GM23338 (cell line): ENCODE results near the gene TGFBR3. TPM values are rescaled to one million over a fixed set of nuclear protein-coding genes. Genes with fewer than 3 reads are reported as not detected.

Experiments
- ATAC-seq: fragments of 200-7000 bp; cut with Tn5 transposase; 3 replicates; pipeline ENCODE4 v1.9.1; 2020
- DNase-seq: peaks from one replicate; pipeline ENCODE4 v3.0.0-alpha.2; 2015; ENCODE audit warnings: low spot score
- H2AFZ ChIP-seq: fragments of 200-600 bp; sonication (generic); 2 replicates; pipeline ENCODE4 v1.8.0; 2016; ENCODE audit warnings: antibody characterized with exemption, mild to moderate bottlenecking, moderate library complexity
- H3F3A ChIP-seq: fragments of 200-600 bp; sonication (generic); replicated peaks from 2 replicates; pipeline ENCODE4 v1.8.0; 2017; ENCODE audit warnings: antibody characterized with exemption, mixed run types, low read depth
- H3K27ac ChIP-seq: fragments of 200-600 bp; sonication (generic); 2 replicates; pipeline ENCODE4 v1.6.1; 2016; ENCODE audit warnings: low read depth
- H3K27me3 ChIP-seq: fragments of 200-600 bp; sonication (generic); 2 replicates; pipeline ENCODE4 v1.8.0; 2016; ENCODE audit warnings: mild to moderate bottlenecking, mixed run types, moderate library complexity; ENCODE audit not compliant: insufficient read depth
- H3K36me3 ChIP-seq: fragments of 200-600 bp; sonication (generic); 2 replicates; pipeline ENCODE4 v1.8.0; 2016; ENCODE audit warnings: mild to moderate bottlenecking; ENCODE audit not compliant: insufficient read depth
- H3K4me1 ChIP-seq: fragments of 200-600 bp; sonication (generic); 2 replicates; pipeline ENCODE4 v1.8.0; 2016; ENCODE audit warnings: mild to moderate bottlenecking, moderate library complexity; ENCODE audit not compliant: insufficient read depth
- H3K4me2 ChIP-seq: fragments of 200-600 bp; sonication (generic); 2 replicates; pipeline ENCODE4 v1.7.1; 2017; ENCODE audit warnings: mixed run types
- H3K4me3 ChIP-seq: fragments of 200-600 bp; sonication (generic); 2 replicates; pipeline ENCODE4 v1.6.1; 2016; ENCODE audit warnings: mixed run types
- H3K79me2 ChIP-seq: fragments of 200-600 bp; sonication (generic); replicated peaks from 2 replicates; pipeline ENCODE4 v1.8.0; 2017; ENCODE audit warnings: mild to moderate bottlenecking; ENCODE audit not compliant: insufficient read depth
- H3K9me2 ChIP-seq: fragments of 200-600 bp; sonication (generic); 2 replicates; pipeline ENCODE4 v1.8.0; 2017; ENCODE audit not compliant: insufficient read depth
- H4K20me1 ChIP-seq: fragments of 200-600 bp; sonication (generic); replicated peaks from 2 replicates; pipeline ENCODE4 v1.8.0; 2017; ENCODE audit warnings: mild to moderate bottlenecking; ENCODE audit not compliant: insufficient read depth
- H3K27ac Mint-ChIP-seq: 2 replicates; pipeline ENCODE4 v1.8.0; 2020; ENCODE audit warnings: inconsistent platforms, mild to moderate bottlenecking, moderate library complexity, mixed read lengths
- H3K27me3 Mint-ChIP-seq: 3 replicates; pipeline ENCODE4 v1.8.0; 2022; ENCODE audit warnings: low read depth, mild to moderate bottlenecking, moderate library complexity, mixed read lengths, inconsistent platforms; ENCODE audit not compliant: insufficient read depth, poor library complexity
- H3K36me3 Mint-ChIP-seq: 3 replicates; pipeline ENCODE4 v1.8.0; 2021; ENCODE audit warnings: low read depth, mild to moderate bottlenecking, inconsistent platforms, moderate library complexity, mixed read lengths
- H3K4me1 Mint-ChIP-seq: 3 replicates; pipeline ENCODE4 v1.8.0; 2020; ENCODE audit warnings: mild to moderate bottlenecking, inconsistent platforms, mixed read lengths
- H3K4me3 Mint-ChIP-seq: 3 replicates; pipeline ENCODE4 v1.8.0; 2021; ENCODE audit warnings: moderate library complexity, mild to moderate bottlenecking, inconsistent platforms, mixed read lengths
- H3K9me3 Mint-ChIP-seq: 3 replicates; pipeline ENCODE4 v1.8.0; 2020; ENCODE audit warnings: moderate library complexity, mild to moderate bottlenecking, inconsistent platforms, mixed read lengths
- CREB1 ChIP-seq: fragments of 250-450 bp; sonication (Bioruptor Pico); IDR thresholded peaks from 2 replicates; pipeline ENCODE4 v1.5.0; 2020; ENCODE audit warnings: low read depth, mild to moderate bottlenecking, moderate library complexity
- CTCF ChIP-seq, 2 experiments: fragments of 200-600 bp in 1 of 2; sonication (generic) in 1 of 2; conservative IDR thresholded peaks; 2 replicates each; pipeline versions ENCODE4 v1.5.1 to v1.6.1; 2016 to 2017; ENCODE audit warnings: antibody characterized with exemption in 2 of 2, low read depth in 2 of 2, mild to moderate bottlenecking in 2 of 2, moderate library complexity in 1 of 2
- ETS1 ChIP-seq: IDR thresholded peaks from 2 replicates; pipeline ENCODE4 v1.6.1; 2016; ENCODE audit warnings: antibody characterized with exemption
- EZH2 ChIP-seq: fragments of 200-600 bp; sonication (generic); IDR thresholded peaks from one replicate; pipeline ENCODE4 v1.8.0; 2017; ENCODE audit warnings: antibody characterized with exemption, mild to moderate bottlenecking, low read depth; ENCODE audit not compliant: unreplicated experiment
- EZH2phosphoT487 ChIP-seq: fragments of 200-600 bp; sonication (generic); IDR thresholded peaks from one replicate; pipeline ENCODE4 v1.8.1; 2018; ENCODE audit warnings: antibody characterized with exemption; ENCODE audit not compliant: unreplicated experiment
- JUNB ChIP-seq: IDR thresholded peaks from one replicate; pipeline ENCODE4 v1.6.1; 2016; ENCODE audit warnings: antibody characterized with exemption; ENCODE audit not compliant: unreplicated experiment
- NANOG ChIP-seq: IDR thresholded peaks from 2 replicates; pipeline ENCODE4 v1.6.1; 2016; ENCODE audit warnings: antibody characterized with exemption, borderline replicate concordance
- POLR2AphosphoS5 ChIP-seq: IDR thresholded peaks from 2 replicates; pipeline ENCODE4 v1.6.1; 2016; ENCODE audit warnings: antibody characterized with exemption, low read depth
- REST ChIP-seq: IDR thresholded peaks from one replicate; pipeline ENCODE4 v1.6.1; 2018; ENCODE audit warnings: antibody characterized with exemption; ENCODE audit not compliant: unreplicated experiment
- STAT1 ChIP-seq: IDR thresholded peaks from one replicate; pipeline ENCODE4 v1.6.1; 2016; ENCODE audit warnings: antibody characterized with exemption; ENCODE audit not compliant: unreplicated experiment
- ZNF114 ChIP-seq: fragments of 250-450 bp; sonication (Bioruptor Pico); IDR thresholded peaks from 2 replicates; pipeline ENCODE4 v1.5.0; 2020; ENCODE audit warnings: mild to moderate bottlenecking, moderate library complexity
- ZNF462 ChIP-seq: fragments of 250-450 bp; sonication (Bioruptor Pico); IDR thresholded peaks from 2 replicates; pipeline ENCODE4 v1.5.0; 2020; ENCODE audit warnings: mild to moderate bottlenecking, moderate library complexity
- polyA plus RNA-seq: library from polyadenylated mRNA; unstranded; fragments of >200 nt; fragmentation: Nextera tagmentation; extraction: Ambion mirVana; gene quantifications from 2 replicates; pipeline ENCODE4 v1.2.1, GENCODE V29; 2016
- total RNA-seq: library from RNA; depleted of rRNA; stranded (reverse); fragments of >200 nt; shearing (Covaris generic); gene quantifications from 2 replicates; pipeline ENCODE4 v1.2.3, GENCODE V29; 2014

TGFBR3 gene
- total and polyA plus RNA-seq, 2 experiments from 2014 or later: 1.7 to 2.9 TPM

GRCh38 chr1:91682882-91683597 lies 202.9 kb downstream of the TGFBR3 start:
- no peaks in the 10 kb centered on the region for H4K20me1 ChIP-seq
- H3K27ac ChIP-seq: no peak overlapping the region
- Mint-ChIP-seq H3K9me3 (0 out of 3 replicates have a peak, but pooled peaks cover under 1% of the 10 kb centered on the region), H3K4me3 (no peak overlapping the region), H3K4me1 (peaks cover 49% of the 10 kb centered on the region), H3K27me3 (peaks cover 2% of the 10 kb centered on the region), H3K36me3 (no peaks in the 10 kb centered on the region), H3K27ac (peak overlapping the region; percentile 64; the same call in 1 of the 2 replicates)
- no peaks in the 10 kb centered on the region for H3F3A ChIP-seq
- H3K79me2 ChIP-seq: no peaks in the 10 kb centered on the region
- H3K4me1 ChIP-seq: peaks cover 42% of the 10 kb centered on the region
- TF ChIP-seq CREB1 (no peak), ZNF114 (no peak), NANOG (no peak), ZNF462 (CRISPR knock-in tag) (no peak), STAT1 (no peak), REST (no peak), ETS1 (no peak), EZH2phosphoT487 (no peak), EZH2 (no peak), POLR2AphosphoS5 (no peak), JUNB (no peak), CTCF (conservative IDR thresholded peaks at IDR 0.05; ENCODE audit: low read depth in 2 of 2) (no peak)
- DNase-seq: no peak
- ATAC-seq: no peak; the same call in 2 of the 3 replicates
- H3K27me3 ChIP-seq: no peaks in the 10 kb centered on the region
- H3K36me3 ChIP-seq: no peaks in the 10 kb centered on the region
- peak overlapping the region; percentile 72 for H2AFZ ChIP-seq
- H3K4me2 ChIP-seq: no peak overlapping the region; the same call in 1 of the 2 replicates
- no peaks in the 10 kb centered on the region for H3K9me2 ChIP-seq
- H3K4me3 ChIP-seq: no peak overlapping the region
